DMS79 treated with DMSO at 0.1 percent for 48 hours (cell line): ENCODE results near the gene TMIE.
"Not testable (repeated sequence)": the region's sequence is repeated elsewhere in the genome, so short reads cannot be mapped to it uniquely, and the experiment has no call there.

Experiments used
- DNase-seq: peaks from one replicate; lab custom pipeline; 2025; lab: John Stamatoyannopoulos, UW

Gene TMIE

DNA sequence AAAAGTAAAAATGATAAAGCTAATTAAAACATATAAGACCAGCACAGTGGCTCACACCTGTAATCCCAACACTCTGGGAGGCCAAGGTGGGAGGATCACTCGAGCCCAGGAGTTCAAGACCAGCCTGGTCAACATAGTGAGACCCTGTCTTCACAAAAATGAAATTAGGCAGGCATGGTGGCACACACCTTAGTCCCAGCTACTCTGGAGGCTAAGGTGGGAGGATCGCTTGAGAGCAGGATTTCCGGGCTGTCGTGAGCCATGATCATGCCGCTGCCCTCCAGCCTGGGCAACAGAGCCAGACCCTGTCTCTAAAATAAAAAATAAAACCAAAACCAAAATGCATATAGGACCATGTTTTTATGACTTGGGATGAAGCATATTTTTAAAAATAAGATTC lies 21.3 kb downstream of the TMIE start:
- DNase-seq: no peak

DNA sequence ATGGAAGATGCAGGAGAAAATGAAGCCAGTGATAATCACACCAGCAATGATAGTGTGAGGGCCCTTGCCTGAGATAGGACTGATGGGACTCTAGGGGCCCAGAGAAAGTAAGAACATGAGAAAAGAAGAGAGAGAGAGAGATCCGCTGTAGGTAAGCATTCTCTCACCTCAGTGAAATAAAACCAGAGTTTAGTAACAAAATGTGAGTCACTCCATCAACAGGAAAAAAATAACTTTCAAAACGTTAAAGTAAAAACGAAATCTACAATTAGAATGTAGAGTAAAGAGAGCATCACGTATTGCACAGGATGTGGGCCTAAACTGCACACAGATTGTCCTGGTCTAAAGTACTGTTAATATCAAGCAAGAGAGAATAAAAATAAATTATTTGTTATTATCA lies 23.2 kb downstream of the TMIE start:
- DNase-seq: no peak

DNA sequence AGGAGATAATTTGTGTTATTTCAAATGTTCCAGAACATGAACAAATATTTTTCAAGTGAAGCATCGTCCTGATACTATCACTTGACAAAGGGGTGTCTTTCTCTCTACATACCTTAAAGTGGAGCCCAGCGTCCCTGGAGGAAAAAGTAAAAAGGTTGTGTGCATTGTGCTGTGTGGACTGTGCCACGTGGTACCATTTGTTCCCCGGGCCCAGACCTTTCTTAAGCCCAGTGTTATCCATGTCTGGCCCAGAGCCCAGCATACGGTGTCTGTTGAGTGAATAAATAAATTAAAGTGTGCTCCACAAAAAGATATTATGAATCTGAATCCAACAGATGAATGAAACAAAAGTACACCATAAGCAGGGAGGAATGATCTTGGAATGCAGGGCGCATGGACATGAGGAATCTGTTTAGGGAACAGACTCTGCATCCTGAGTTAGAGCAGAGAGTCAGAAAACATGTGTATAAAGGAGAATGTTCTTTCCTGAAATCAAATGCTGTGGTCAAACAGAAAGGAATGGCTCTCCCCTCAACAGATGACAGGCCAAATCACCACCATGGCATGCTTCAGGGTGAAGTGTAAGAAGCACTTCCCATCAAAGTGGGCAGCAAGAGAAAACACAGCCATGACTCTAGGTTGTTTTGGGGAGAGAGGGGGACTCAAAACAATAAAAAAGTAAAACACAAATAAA lies 24.6 kb downstream of the TMIE start:
- peak; percentile 7 for DNase-seq

DNA sequence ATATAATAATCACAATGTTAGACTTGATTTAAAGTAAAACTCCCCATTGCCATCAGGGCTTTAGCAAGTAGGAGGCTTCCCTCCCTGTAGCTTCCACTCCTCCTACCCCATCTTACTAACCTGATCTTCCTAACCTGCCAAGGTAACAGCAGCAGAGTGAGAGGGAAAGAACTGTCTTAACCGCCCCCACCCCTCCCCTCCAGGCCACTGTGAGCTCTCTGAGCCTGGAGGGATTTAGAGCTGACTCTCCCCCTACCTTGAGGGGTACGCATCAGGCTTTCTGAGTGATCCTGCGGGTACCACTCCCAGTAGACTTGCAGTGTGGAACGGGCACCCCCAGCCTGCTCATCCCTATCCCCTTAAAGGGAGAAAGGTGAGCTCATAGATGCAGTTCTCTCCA lies 27.8 kb downstream of the TMIE start:
- DNase-seq: no peak

DNA sequence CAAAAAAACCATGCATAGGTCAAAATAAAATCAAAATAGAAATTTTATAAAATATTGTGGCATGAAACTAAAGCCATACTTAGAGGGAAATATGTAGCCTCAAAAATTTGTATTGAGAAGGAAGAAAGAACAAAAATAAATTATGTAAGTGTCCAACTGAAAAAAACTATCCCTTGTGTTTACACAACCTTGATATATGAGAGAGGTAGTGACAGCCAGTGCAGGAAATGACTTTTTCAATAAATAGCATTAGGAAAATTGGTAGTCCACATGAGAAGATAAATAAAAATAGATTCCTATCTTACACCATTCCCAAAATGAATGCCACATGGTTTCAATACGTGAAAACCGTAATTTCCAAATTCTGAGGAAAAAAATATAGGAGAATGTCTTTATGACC lies 29.6 kb downstream of the TMIE start:
- no peak for DNase-seq

DNA sequence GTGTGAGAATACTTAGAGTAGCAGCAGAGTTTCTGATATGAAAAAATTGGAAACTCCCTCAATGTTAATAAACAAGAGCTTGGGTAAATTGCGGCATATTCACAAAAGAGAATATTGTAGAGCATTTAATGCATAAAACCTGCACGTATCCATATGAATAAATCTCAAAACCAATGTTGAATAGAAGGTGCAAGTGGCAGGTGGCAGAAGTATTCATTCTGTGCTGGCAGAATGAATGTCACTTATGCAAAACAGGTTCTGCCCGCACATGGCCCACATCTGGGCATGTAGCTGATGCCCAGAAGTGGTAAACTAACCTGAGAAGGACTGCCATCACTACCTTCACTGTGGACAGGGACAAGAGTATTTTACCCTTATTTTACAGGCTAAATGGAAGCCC lies 30.6 kb downstream of the TMIE start:
- no peak for DNase-seq

DNA sequence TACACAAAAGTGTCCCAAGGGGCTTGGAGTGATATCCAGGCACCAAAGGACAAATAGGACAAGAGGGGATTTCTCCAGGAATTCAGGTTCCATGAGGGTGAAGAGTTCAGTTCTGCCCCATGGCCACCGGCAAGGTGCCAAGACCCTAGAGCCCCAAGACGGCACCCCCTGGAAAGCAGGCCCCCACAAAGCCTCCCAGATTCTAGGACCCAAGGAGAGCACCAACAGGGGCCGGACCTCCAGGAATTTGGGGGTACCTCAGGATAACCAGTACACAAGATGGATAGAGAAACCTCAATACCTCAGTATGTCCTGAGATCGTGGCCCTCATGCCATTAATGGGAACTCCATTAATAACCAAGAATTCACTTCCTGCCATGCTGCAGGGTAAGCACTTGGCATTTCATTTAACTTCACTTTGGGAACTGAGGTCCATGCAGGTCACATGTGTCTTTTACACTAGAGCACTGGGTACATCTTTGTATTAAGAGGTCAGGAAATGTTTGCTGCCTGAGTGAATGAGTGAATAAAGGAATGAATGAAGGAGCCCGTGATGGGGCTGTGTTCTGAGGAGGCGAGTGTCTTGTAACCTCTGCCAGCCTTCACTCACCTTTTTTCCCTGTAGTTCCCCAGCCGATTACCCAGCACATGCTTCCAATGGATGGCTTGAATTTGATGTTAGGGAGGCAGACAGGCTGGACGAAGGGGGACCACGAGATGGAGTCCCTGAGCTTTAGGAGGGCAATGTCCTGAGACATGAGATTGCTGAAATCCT lies 32.0 kb downstream of the TMIE start:
- no peak for DNase-seq

DNA sequence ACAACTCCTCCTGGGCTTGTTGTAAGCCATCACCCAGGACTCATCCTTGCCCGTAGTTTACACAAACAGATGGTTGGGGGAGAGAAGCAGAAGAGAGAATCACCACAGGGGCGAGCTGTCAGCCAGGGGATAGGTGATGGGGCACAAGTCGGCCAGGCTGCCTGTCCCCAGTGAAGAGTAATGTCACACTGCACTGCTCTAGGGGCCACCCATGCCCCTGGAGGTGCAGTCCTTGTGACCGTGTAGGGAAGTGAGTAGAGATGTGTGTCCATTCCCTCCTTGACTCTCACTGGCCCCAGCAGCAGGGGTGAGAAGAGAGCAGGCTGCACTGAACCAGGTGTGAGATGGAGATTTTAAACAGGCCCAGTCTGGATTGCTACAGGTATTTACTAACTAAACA lies 33.6 kb downstream of the TMIE start:
- DNase-seq: no peak

DNA sequence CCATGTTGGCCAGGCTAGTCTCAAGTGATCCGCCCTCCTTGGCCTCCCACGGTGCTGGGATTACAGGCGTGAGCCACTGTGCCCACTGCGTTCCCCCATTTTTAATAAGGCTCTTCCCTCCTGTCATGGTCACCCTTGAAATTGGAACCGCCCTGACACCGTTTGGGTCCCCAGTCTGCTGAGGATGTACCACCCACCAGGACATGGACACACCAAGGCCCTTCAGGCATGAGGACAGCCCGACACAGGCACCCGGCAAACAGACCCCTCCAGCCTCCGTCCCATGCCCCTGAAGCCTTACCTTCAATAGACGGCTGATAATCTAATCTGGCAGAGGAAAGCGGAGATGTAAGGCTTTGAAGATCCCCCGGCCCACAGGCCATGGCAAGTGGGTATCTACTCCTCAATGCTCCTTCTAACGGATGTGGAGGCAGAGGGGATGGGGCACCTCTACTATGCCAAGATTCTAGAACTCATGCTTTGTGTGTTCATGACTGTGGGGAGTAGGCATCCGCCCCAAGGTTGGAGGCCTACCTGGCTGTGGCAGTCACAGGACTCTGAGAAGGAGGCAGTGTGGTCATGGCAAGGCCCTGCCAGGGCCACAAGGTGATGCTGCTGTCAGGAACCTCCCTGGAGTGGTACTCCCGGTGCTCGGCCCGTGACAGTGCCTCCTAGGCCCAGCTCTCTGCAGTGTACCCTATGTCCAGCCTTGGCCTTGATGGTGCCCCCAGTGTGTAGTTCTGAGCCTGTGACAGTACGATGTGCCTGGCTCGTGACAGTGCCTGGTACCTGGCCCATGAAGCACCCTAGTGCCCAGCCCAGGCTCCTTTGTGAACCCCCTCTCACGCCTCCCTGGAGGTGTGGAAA lies 35.0 kb downstream of the TMIE start:
- DNase-seq: no peak

DNA sequence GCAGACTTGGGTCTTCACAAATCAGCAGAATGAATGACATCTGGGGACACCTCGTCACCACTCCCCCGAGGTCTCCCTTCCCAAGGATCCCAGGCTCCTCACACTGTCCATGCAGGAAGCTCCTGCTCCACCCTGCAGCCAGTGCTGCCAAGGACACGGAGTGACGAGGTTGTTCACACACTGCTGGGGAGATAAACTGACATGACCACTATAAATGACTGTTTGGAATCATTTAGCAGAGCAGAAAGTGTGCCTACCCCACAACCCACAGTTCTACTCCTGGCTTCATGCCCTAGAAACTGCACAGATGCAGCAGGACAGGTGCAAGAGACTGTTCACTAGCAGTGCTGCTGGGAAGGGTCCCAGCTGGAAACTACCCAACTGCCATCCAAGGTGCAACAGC lies 36.1 kb downstream of the TMIE start:
- no peak for DNase-seq

DNA sequence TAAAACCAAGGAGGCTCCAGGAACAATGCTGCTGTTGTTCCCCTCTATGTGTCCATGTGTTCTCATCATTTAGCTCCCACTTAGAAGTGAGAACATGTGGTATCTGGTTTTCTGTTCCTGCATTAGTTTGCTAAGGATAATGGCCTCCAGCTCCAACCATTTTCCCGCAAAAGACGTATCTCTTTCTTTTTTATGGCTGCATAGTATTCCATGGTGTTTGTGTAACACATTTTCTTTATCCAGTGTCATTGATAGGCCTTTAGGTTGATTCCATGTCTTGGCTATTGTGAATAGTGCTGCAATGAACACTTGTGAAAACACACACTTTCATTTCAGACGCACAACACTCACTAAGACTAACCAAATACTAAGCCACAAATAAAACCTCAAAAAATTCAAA lies 38.4 kb downstream of the TMIE start:
- not testable (repeated sequence) for DNase-seq

DNA sequence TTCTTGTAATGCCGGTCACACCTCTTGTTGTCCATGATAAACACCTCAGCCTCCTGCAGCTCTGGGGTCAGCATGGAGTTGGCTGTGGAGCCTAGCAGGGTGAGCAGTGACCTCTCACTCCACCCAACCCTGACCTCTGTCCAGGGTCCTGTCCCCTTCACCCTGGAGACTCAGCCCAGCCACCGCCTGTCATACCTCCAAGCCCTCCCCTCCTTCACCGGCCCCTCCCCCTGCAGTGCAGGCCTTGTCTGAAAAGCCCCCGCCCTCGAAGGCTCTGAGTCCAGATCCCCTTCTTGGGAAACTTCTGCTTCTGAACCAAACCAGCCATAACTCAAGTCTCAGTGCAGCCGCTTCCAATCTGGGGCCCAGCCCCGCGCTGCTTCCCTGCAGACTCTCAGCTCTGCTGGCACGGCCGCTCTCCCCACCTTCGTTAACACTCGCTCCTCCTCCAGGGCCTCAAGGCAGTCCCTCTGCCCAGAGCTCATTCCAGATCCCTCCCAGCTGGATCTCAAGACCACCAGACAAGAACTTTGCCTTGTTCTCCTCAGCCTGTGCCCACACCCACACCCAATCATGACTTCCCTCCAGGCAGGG lies 41.9 kb downstream of the TMIE start:
- DNase-seq: no peak

DNA sequence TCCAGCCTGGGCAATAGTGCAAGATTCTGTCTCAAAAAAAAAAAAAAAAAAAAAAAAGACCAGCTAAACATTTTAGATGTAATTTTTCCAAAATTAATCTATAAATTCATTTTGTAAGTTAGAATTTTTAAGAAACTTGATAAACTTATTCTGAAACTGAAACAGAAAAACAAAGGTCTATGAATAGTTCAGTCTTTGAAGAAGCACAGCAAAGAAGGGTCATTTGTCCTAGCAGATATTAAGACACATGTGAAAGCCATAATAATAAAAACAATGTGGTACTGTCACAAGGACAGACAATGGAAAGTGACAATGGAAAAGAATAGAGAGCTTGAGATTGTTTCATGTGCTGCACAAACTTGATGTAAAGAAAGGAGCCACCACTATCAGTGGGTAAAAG lies 45.5 kb downstream of the TMIE start:
- no peak for DNase-seq

DNA sequence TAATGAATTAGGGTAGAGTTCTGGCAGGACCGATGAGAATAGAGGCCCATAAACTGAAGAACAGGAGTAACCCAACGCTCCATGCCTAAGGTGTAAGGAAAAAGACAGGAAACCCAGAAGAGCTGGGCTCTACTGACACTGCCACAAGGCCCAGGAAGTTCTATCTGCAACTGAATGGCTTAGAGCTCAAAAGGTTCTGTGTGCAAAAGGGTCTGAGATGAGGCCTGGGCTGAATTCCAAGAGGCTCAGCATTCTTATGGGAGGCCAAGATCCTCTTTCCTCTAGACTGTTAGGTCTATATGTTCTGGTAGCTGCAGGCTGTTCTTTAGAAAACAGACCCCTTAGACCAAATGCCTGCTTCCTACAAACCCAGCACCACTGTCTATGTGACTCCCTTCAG lies 47.0 kb downstream of the TMIE start:
- DNase-seq: no peak

DNA sequence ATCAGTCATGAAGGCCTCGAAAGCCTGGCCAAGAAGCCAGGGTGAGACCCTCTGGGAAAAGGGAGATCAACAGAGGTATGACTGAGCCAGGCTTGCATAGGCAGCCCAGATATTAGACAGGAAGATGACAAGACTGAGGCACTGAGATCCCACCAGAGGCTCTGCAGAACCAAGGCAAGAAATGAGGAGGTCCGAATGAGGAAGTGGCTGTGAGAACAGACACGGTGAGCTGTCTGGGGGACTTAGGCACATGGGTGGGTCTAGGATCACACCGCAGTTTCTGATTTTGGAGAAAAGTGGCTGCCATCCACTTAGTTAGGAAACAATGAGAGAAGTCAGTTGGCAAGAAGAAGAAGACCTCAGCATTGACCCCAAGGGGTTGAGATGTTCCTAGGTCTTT lies 47.9 kb downstream of the TMIE start:
- DNase-seq: no peak

DNA sequence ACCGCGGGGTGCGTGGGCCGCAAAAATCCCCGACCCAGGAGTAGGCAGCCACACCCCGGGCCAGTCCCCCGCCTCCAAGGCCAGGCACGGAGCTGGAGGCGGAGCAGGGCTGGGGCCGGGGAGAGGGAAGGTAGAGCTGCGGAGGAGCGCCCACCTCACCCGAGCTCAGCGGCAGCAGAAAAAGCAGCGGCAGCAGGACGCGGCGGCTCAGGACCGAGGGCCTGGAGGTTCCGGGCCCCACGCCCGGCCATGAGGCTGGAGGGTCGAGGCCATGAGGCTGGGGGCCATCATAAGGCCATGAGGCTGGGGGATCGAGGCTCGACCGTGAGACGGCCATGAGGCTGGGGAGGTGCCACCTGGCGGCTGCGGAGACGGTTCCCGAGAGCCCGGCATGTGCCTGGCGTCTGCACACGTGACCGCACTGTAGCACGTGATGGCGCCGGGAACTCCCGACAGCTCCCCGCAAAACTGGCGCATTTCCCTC lies 49.4 kb downstream of the TMIE start:
- no peak for DNase-seq

DNA sequence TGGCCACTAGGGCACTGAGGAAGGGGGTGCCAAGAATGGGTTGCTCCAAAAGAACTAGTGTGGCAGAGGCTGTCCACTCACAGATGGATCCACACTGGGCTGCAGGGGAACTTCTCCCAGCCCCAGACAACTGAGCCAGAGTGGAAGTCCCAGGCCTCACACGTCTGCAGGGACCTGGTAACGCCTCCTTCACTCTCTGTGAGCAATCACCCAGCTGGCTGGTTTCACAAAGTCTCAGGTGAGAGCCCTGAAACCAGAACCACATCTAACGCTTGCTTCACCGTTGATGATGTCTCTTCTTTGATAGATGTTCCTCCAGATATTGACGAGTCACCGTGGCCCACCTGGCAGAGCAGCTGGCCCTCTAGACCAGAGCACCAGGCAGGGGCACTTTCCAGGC lies 51.9 kb downstream of the TMIE start:
- DNase-seq: not testable (repeated sequence)

DNA sequence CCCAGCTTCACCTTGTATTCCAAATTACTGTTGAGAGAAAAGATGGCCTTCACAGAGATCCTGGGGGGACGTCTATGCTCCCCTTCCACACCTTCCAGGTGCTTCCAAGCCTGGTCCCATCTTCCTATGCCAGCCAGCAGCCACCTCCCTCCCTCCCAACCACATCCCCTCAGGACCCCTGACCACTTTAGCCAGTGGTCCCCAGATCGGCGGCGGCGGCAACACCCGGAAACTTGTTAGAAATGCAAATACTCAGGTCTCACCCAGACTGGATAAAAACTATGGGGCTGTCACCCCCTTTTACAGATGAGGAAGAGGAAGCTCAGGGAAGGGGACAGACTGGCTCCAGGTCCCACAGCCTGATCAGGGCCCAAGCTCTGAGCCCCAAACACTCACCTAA lies 54.5 kb downstream of the TMIE start:
- DNase-seq: no peak

DNA sequence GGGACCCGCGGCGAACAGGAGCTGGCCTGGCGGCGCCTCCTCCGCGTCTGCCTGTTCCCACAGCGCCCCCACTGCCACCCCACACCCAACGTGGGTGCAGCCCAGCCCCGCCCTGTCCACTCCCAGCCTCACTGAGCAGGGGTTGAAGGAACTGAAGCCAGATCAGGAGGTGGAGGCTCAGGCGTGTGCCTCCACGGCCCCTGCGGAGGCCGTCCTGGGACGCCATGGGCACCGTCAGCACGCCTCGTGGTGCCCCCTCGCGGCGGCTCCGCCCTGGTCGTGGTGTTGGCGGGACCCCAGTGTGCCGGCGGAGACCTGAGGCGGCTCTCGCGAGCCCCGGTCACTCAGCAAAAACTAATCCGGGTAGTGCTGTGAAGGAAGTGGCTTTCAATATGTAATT lies 55.5 kb downstream of the TMIE start:
- DNase-seq: no peak

DNA sequence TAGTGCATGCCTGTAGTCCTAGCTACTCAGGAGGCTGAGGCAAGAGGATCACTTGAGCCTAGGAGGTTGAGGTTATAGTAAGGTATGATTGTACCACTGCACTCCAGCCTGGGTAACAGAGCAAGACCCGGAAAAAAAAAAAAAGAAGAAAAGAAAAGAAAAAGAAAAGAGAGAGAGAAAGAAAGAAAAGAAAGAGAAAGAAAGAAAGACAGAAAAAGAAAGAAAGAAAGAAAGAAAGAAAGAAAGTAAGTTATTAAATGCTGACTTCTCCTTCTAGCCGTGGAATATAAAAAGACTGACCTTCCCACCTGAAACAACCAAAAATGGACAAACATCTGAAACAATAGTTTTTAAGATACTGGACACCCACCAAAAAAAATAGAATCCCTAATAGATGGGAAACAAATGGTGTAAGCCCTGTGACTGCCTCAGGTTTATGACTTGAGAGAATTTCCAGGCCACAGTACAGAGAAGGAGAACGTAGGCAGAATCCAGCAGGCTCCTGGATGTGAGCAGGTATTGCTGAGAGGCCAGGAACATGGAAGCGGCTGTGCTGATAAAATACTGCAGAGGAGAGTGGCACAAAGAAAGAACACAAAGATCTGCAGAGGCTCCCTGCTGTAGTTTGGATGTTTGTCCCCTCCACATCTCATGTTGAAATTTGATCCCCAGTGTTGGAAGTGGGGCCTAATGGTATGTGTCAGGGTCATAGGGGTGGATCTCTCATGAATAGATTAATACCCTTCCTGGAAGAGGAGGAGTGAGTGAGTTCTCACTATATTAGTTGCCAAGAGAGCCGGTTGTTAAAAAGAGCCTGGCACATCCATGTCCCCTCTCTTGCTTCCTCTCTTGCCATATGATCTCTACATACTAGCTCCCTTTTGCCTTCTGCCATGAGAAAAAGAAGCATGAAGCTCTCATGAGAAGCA lies 58.3 kb downstream of the TMIE start:
- DNase-seq: no peak
